Upper lobe of right lung (tissue), 1 donor: ENCODE measurements around the gene NTMT2. TPM values are rescaled to one million over a fixed set of nuclear protein-coding genes. Genes with fewer than 3 reads are reported as not detected.

Source experiments
- ATAC-seq: fragments of 200-7000 bp; cut with Tn5 transposase; one replicate; pipeline ENCODE4 v1.9.1; 2020; ENCODE audit warnings: mild to moderate bottlenecking, moderate library complexity
- DNase-seq: peaks from one replicate; pipeline ENCODE4 v3.0.0-alpha.2; 2020
- H3K27ac ChIP-seq: fragments of 200-600 bp; one replicate; pipeline ENCODE4 v1.8.0; 2022
- H3K27me3 ChIP-seq: fragments of 200-600 bp; one replicate; pipeline ENCODE4 v1.8.0; 2022; ENCODE audit warnings: mild to moderate bottlenecking
- H3K36me3 ChIP-seq: fragments of 200-600 bp; one replicate; pipeline ENCODE4 v1.8.0; 2022
- H3K4me1 ChIP-seq: fragments of 200-600 bp; one replicate; pipeline ENCODE4 v1.8.0; 2022
- H3K4me3 ChIP-seq: fragments of 200-600 bp; one replicate; pipeline ENCODE4 v1.8.0; 2022; ENCODE audit warnings: mild to moderate bottlenecking
- H3K9me3 ChIP-seq: fragments of 200-600 bp; one replicate; pipeline ENCODE4 v1.8.0; 2022
- CTCF ChIP-seq: fragments of 200-600 bp; IDR thresholded peaks from one replicate; pipeline ENCODE4 v1.8.0; 2022; ENCODE audit warnings: antibody characterized with exemption
- intact Hi-C: fragments of 100-400 bp; cut with DNase I; formaldehyde crosslinking; loops from one replicate; pipeline ENCODE4 v1.11.0; 2022
- microRNA-seq: library from miRNA; unstranded; fragments of <30 nt; microRNA quantifications from one replicate; pipeline ENCODE4 v1.2.0, GENCODE V29; 2020; ENCODE audit warnings: borderline microRNAs expressed
- total RNA-seq: library from RNA; stranded (reverse); fragmentation: NEBNext Ultra II Directional; extraction: Animal tissue kit (Norgen Biotek cat#: 25700); gene quantifications from one replicate; pipeline ENCODE4 v1.2.1, GENCODE V29; 2021
- donor health status: DM: no; HTN: yes; CAD: no; lungs with severe emphysema.

The NTMT2 gene
- total RNA-seq, 1 donor from 2014 or later: not detected

GRCh38 chr1:170218257-170218650, 72.5 kb downstream of the NTMT2 start:
- H3K27ac ChIP-seq: no peak overlapping the region
- no peaks in the 10 kb centered on the region for H3K4me1 ChIP-seq
- no peak for ATAC-seq
- intact Hi-C loops: no loop called here
- no peaks in the 10 kb centered on the region for H3K27me3 ChIP-seq
- H3K4me3 ChIP-seq: no peak overlapping the region
- no peak for DNase-seq
- no peaks in the 10 kb centered on the region for H3K9me3 ChIP-seq
- no peaks in the 10 kb centered on the region for H3K36me3 ChIP-seq
- no peak for TF ChIP-seq CTCF

Small RNAs within 50 kb of the gene (microRNA-seq; reads per million reads assigned to microRNA genes)
- not detected for gene MIR3119-1
- gene MIR3119-2: not detected

Other genes starting within 250 kb of the NTMT2 start
- gene KIFAP3, start 71.3 kb upstream of the NTMT2 start, total RNA-seq: 25.6 TPM